ENCODE measurements around the gene GLB1L. TPM values are rescaled to one million over a fixed set of nuclear protein-coding genes. Genes with fewer than 3 reads are reported as not detected.

GLB1L gene
- total and polyA plus RNA-seq, 8 donors = 9.9 to 17.9 (median 16.1) TPM

GRCh38 chr2:219221957-219222518 is 23.2 kb downstream of the GLB1L start:
- no peak for TF ChIP-seq CTCF (IDR thresholded peaks at IDR 0.05)
- Histone ChIP-seq H3K27me3 (no peaks in the 10 kb centered on the region), H3K4me1 (peaks cover 17 to 52% of the 10 kb centered on the region in 2 donors), H3K9me3 (no peaks in the 10 kb centered on the region), H3K4me3 (no peak overlapping the region), H3K27ac (no peak overlapping the region), H3K36me3 (peaks cover 0 to 77% of the 10 kb centered on the region in 2 donors)
- intact Hi-C loops (cut with DNase I) = no loop called here
- ATAC-seq (no peak), DNase-seq (no peak)

GRCh38 chr2:219220652-219221402 is 24.4 kb downstream of the GLB1L start:
- DNase-seq (no peak), ATAC-seq (no peak)
- H3K27me3 ChIP-seq = no peaks in the 10 kb centered on the region
- H3K27ac ChIP-seq = no peak overlapping the region
- intact Hi-C loops (cut with DNase I) = no loop called here
- TF ChIP-seq CTCF (IDR thresholded peaks at IDR 0.05) = no peak
- H3K9me3 ChIP-seq = no peaks in the 10 kb centered on the region
- H3K4me1 ChIP-seq = peaks cover 17 to 50% of the 10 kb centered on the region in 2 donors
- H3K4me3 ChIP-seq = no peak overlapping the region
- peaks cover 0 to 72% of the 10 kb centered on the region in 2 donors for H3K36me3 ChIP-seq

- ATAC-seq = no peak
- no peak for TF ChIP-seq CTCF (IDR thresholded peaks at IDR 0.05)
- peaks cover 0 to 70% of the 10 kb centered on the region in 2 donors for H3K36me3 ChIP-seq
- no peak for DNase-seq
- peaks cover 17 to 42% of the 10 kb centered on the region in 2 donors for H3K4me1 ChIP-seq
- H3K27me3 ChIP-seq = no peaks in the 10 kb centered on the region
- no peaks in the 10 kb centered on the region for H3K9me3 ChIP-seq
- H3K27ac ChIP-seq = peak overlapping the region in 1 of 2 donors; percentile 92
- intact Hi-C loops (cut with DNase I) = no loop called here
- H3K4me3 ChIP-seq = no peak overlapping the region
These were observed 25.3 kb downstream of the GLB1L start for GRCh38 chr2:219219784-219220532.

- H3K9me3 ChIP-seq = no peaks in the 10 kb centered on the region
- TF ChIP-seq CTCF (IDR thresholded peaks at IDR 0.05) = no peak
- intact Hi-C loops (cut with DNase I) = no loop called here
These were observed 26.2 kb downstream of the GLB1L start, which contains the start of gene ABCB6 for GRCh38 chr2:219218732-219219701. TSS of gene ABCB6 (minus strand) at chr2:219218958. CDS start at chr2:219218673, 285 bp downstream.

More at GRCh38 chr2:219218732-219219701, 26.2 kb downstream of the GLB1L start, which contains the start of gene ABCB6:
- Histone ChIP-seq H3K36me3 (peaks cover 0 to 69% of the 10 kb centered on the region in 2 donors), H3K27ac (peak within 1 kb of the TSS; percentile 90 to 92), H3K4me1 (peaks cover 17 to 35% of the 10 kb centered on the region in 2 donors), H3K4me3 (peak within 1 kb of the TSS; percentile 53 to 68), H3K27me3 (no peaks in the 10 kb centered on the region)
- ATAC-seq (peak; percentile 92), DNase-seq (peak; percentile 94 to 97 (median 96))
